Liver (tissue), 9 donors: ENCODE measurements around the gene PSTK. TPM values are rescaled to one million over a fixed set of nuclear protein-coding genes. Genes with fewer than 3 reads are reported as not detected.

Experiments
- DNase-seq: peaks from one replicate; pipeline ENCODE4 v3.0.0-alpha.2; 2017; ENCODE audit warnings: low spot score
- H3K27ac ChIP-seq, 2 donors: one replicate each; pipeline ENCODE4 v1.7.0; 2013; ENCODE audit warnings: inconsistent platforms in 2 of 2, low read length in 2 of 2, control low read depth in 1 of 2, low read depth in 1 of 2, mild to moderate bottlenecking in 1 of 2
- H3K27me3 ChIP-seq, 4 donors: one replicate each; pipeline versions ENCODE4 v1.6.1 to v1.7.0; 2013; ENCODE audit warnings: low read length in 3 of 4, inconsistent platforms in 1 of 4, mild to moderate bottlenecking in 1 of 4, moderate library complexity in 1 of 4; ENCODE audit not compliant: control insufficient read depth in 4 of 4, insufficient read depth in 4 of 4
- H3K36me3 ChIP-seq, 4 donors: one replicate each; pipeline versions ENCODE4 v1.6.1 to v1.7.0; 2013; ENCODE audit warnings: low read length in 3 of 4, mild to moderate bottlenecking in 3 of 4, low read depth in 1 of 4, moderate library complexity in 1 of 4; ENCODE audit not compliant: control insufficient read depth in 4 of 4, insufficient read depth in 3 of 4
- H3K4me1 ChIP-seq, 4 donors: one replicate each; pipeline versions ENCODE4 v1.6.1 to v1.7.0; 2013; ENCODE audit warnings: low read length in 3 of 4, mild to moderate bottlenecking in 3 of 4, moderate library complexity in 1 of 4; ENCODE audit not compliant: control insufficient read depth in 4 of 4, insufficient read depth in 4 of 4
- H3K4me3 ChIP-seq, 3 donors: one replicate each; pipeline versions ENCODE4 v1.6.1 to v1.7.0; 2013; ENCODE audit warnings: low read length in 3 of 3, control low read depth in 1 of 3, low read depth in 1 of 3, mild to moderate bottlenecking in 1 of 3
- H3K9ac ChIP-seq, 2 donors: one replicate each; pipeline ENCODE4 v1.7.0; 2013; ENCODE audit warnings: low read length in 2 of 2, mild to moderate bottlenecking in 2 of 2, moderate library complexity in 2 of 2, control low read depth in 1 of 2, low read depth in 1 of 2
- H3K9me3 ChIP-seq, 4 donors: one replicate each; pipeline versions ENCODE4 v1.6.1 to v1.7.0; 2013; ENCODE audit warnings: low read length in 3 of 4; ENCODE audit not compliant: control insufficient read depth in 4 of 4
- EGR1 ChIP-seq, 2 donors: IDR thresholded peaks; 2 replicates each; pipeline ENCODE4 v1.6.1; 2016 to 2018; ENCODE audit warnings: antibody characterized with exemption in 2 of 2, low read depth in 2 of 2
- FOXA1 ChIP-seq: IDR thresholded peaks from 2 replicates; pipeline ENCODE4 v1.6.1; 2016; ENCODE audit warnings: antibody characterized with exemption
- FOXA2 ChIP-seq: IDR thresholded peaks from 2 replicates; pipeline ENCODE4 v1.6.1; 2016; ENCODE audit warnings: antibody characterized with exemption
- HNF4A ChIP-seq, 2 donors: conservative IDR thresholded peaks; 2 replicates each; pipeline ENCODE4 v1.6.1; 2016; ENCODE audit warnings: antibody characterized with exemption in 2 of 2, mild to moderate bottlenecking in 2 of 2
- HNF4G ChIP-seq: IDR thresholded peaks from 2 replicates; pipeline ENCODE4 v1.6.1; 2016; ENCODE audit warnings: antibody characterized with exemption
- NR2F2 ChIP-seq: IDR thresholded peaks from 2 replicates; pipeline ENCODE4 v1.6.1; 2016; ENCODE audit warnings: antibody characterized with exemption
- RAD21 ChIP-seq, 2 donors: IDR thresholded peaks; 2 replicates each; pipeline ENCODE4 v1.6.1; 2016; ENCODE audit warnings: antibody characterized with exemption in 2 of 2, mild to moderate bottlenecking in 2 of 2
- RXRA ChIP-seq, 2 donors: IDR thresholded peaks; 2 replicates each; pipeline ENCODE4 v1.6.1; 2017 to 2018; ENCODE audit warnings: antibody characterized with exemption in 2 of 2, mild to moderate bottlenecking in 1 of 2
- TAF1 ChIP-seq: conservative IDR thresholded peaks from 2 replicates; pipeline ENCODE4 v1.6.1; 2016; ENCODE audit warnings: antibody characterized with exemption, mild to moderate bottlenecking
- WGBS: extraction: QIAGEN DNeasy Blood & Tissue Kit; methylation state at CpG from one replicate; pipeline ENCODE4 v1.1.7; 2013; 5-methylcytosine and 5-hydroxymethylcytosine counted together
- polyA plus RNA-seq, 2 donors: library from polyadenylated mRNA; stranded (reverse) in 1 of 2; unstranded in 1 of 2; fragments of 200-250 nt in 1 of 2; fragments of >200 nt in 1 of 2; fragmentation: Nextera tagmentation in 1 of 2; extraction: Ambion mirVana in 1 of 2; gene quantifications; one replicate each; pipeline versions ENCODE4 v1.2.1 to v1.2.3, GENCODE V29; 2013 to 2015
- total RNA-seq, 2 donors: library from RNA; depleted of rRNA; stranded (reverse); fragments of >200 nt; gene quantifications; one replicate each; pipeline ENCODE4 v1.2.3, GENCODE V29; 2014
- TF ChIP-seq, protein P1 (sequence below): IDR thresholded peaks from 2 replicates; pipeline ENCODE4 v1.6.1; 2016; ENCODE audit warnings: antibody characterized with exemption
- TF ChIP-seq, protein P2 (sequence below): fragments of 150-350 bp; IDR thresholded peaks from 2 replicates; pipeline ENCODE4 v1.5.1; 2017; ENCODE audit warnings: improper control_type of control experiment, low read depth, low read length; ENCODE audit not compliant: missing input control
- TF ChIP-seq, protein P3 (sequence below): IDR thresholded peaks from 2 replicates; pipeline ENCODE4 v1.6.1; 2016; ENCODE audit warnings: antibody characterized with exemption
- TF ChIP-seq, protein P4 (sequence below): IDR thresholded peaks from 2 replicates; pipeline ENCODE4 v1.6.1; 2016; ENCODE audit warnings: antibody characterized with exemption, mild to moderate bottlenecking
- donor health status: healthy.
- donor health status: healthy.
- donor health status: healthy.
- donor health status: healthy.
- donor health status: healthy.

PSTK gene
- total and polyA plus RNA-seq, 4 donors = 2.3 to 5.1 (median 3.5) TPM

DNA sequence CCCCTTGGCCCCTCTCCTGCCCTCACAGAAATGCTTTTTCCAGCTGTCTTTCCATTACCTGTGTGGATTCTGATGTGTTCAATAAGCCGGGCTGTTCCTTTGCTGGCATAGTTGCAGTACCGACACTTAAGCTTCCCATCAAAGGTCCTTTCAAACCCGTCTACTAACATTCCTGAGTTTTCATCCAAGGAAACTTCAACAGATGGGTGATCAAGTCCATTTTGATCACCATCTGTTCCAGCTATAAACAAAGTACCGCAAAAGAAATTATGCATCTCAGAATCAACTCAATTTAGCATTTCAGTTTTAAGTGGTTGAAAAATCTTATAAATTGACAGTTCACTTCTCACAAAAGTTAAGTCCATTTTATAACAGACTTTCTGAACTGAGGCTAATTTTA, 15.7 kb downstream of the PSTK start:
- Histone ChIP-seq H3K27ac (no peak overlapping the region), H3K4me3 (no peak overlapping the region), H3K9ac (no peak overlapping the region), H3K4me1 (peaks cover 4 to 26% (median 20%) of the 10 kb centered on the region in 4 donors), H3K27me3 (no peaks in the 10 kb centered on the region), H3K9me3 (no peaks in the 10 kb centered on the region), H3K36me3 (peaks cover 4 to 36% (median 26%) of the 10 kb centered on the region in 4 donors)
- TF ChIP-seq, protein P1, sequence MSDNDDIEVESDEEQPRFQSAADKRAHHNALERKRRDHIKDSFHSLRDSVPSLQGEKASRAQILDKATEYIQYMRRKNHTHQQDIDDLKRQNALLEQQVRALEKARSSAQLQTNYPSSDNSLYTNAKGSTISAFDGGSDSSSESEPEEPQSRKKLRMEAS = no peak
- TF ChIP-seq NR2F2 (no peak), RAD21 (IDR thresholded peaks at IDR 0.05) (no peak), TAF1 (no peak), FOXA1 (no peak), HNF4A (conservative IDR thresholded peaks at IDR 0.05) (no peak), FOXA2 (no peak), EGR1 (IDR thresholded peaks at IDR 0.05; ENCODE audit: low read depth in 2 of 2) (no peak), RXRA (IDR thresholded peaks at IDR 0.05) (no peak)
- TF ChIP-seq, protein P2, sequence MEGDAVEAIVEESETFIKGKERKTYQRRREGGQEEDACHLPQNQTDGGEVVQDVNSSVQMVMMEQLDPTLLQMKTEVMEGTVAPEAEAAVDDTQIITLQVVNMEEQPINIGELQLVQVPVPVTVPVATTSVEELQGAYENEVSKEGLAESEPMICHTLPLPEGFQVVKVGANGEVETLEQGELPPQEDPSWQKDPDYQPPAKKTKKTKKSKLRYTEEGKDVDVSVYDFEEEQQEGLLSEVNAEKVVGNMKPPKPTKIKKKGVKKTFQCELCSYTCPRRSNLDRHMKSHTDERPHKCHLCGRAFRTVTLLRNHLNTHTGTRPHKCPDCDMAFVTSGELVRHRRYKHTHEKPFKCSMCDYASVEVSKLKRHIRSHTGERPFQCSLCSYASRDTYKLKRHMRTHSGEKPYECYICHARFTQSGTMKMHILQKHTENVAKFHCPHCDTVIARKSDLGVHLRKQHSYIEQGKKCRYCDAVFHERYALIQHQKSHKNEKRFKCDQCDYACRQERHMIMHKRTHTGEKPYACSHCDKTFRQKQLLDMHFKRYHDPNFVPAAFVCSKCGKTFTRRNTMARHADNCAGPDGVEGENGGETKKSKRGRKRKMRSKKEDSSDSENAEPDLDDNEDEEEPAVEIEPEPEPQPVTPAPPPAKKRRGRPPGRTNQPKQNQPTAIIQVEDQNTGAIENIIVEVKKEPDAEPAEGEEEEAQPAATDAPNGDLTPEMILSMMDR = no peak
- TF ChIP-seq, protein P3, sequence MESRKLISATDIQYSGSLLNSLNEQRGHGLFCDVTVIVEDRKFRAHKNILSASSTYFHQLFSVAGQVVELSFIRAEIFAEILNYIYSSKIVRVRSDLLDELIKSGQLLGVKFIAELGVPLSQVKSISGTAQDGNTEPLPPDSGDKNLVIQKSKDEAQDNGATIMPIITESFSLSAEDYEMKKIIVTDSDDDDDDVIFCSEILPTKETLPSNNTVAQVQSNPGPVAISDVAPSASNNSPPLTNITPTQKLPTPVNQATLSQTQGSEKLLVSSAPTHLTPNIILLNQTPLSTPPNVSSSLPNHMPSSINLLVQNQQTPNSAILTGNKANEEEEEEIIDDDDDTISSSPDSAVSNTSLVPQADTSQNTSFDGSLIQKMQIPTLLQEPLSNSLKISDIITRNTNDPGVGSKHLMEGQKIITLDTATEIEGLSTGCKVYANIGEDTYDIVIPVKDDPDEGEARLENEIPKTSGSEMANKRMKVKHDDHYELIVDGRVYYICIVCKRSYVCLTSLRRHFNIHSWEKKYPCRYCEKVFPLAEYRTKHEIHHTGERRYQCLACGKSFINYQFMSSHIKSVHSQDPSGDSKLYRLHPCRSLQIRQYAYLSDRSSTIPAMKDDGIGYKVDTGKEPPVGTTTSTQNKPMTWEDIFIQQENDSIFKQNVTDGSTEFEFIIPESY = no peak
- WGBS = 96% methylated on average over 4 of the region's 4 CpGs
- no peak for DNase-seq

DNA sequence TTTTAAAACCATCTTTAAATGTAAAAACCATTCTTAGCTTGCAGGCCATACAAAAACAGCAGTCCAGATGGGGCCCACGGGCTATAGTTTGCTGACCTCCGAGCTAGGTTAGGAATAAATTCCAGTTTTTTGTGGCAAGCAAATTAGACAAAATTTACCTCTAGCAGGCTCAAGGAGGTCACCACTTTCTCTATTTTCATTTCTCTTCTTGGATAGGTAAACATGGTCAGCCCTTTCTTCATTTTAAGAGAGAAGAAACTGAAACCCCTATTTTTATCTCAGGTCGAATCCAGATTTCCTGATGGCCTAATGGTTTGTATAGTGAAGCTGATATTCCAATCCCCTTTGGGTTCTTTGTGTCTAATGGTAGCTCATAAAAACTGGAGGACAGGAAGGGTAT, 17.7 kb downstream of the PSTK start:
- peaks cover 6 to 26% (median 20%) of the 10 kb centered on the region in 4 donors for H3K4me1 ChIP-seq

More for the DNA sequence above, 17.7 kb downstream of the PSTK start:
- no peak for DNase-seq
- H3K9ac ChIP-seq = no peak overlapping the region
- H3K27me3 ChIP-seq = no peaks in the 10 kb centered on the region
- H3K36me3 ChIP-seq = peaks cover 4 to 28% (median 23%) of the 10 kb centered on the region in 4 donors
- H3K27ac ChIP-seq = no peak overlapping the region
- H3K9me3 ChIP-seq = no peaks in the 10 kb centered on the region
- WGBS = 87% methylated on average over 3 of the region's 3 CpGs
- H3K4me3 ChIP-seq = no peak overlapping the region
- TF ChIP-seq EGR1 (IDR thresholded peaks at IDR 0.05; ENCODE audit: low read depth in 2 of 2) (no peak), HNF4G (no peak), FOXA2 (no peak)
- TF ChIP-seq, protein P2 = no peak
- TF ChIP-seq, protein P4, sequence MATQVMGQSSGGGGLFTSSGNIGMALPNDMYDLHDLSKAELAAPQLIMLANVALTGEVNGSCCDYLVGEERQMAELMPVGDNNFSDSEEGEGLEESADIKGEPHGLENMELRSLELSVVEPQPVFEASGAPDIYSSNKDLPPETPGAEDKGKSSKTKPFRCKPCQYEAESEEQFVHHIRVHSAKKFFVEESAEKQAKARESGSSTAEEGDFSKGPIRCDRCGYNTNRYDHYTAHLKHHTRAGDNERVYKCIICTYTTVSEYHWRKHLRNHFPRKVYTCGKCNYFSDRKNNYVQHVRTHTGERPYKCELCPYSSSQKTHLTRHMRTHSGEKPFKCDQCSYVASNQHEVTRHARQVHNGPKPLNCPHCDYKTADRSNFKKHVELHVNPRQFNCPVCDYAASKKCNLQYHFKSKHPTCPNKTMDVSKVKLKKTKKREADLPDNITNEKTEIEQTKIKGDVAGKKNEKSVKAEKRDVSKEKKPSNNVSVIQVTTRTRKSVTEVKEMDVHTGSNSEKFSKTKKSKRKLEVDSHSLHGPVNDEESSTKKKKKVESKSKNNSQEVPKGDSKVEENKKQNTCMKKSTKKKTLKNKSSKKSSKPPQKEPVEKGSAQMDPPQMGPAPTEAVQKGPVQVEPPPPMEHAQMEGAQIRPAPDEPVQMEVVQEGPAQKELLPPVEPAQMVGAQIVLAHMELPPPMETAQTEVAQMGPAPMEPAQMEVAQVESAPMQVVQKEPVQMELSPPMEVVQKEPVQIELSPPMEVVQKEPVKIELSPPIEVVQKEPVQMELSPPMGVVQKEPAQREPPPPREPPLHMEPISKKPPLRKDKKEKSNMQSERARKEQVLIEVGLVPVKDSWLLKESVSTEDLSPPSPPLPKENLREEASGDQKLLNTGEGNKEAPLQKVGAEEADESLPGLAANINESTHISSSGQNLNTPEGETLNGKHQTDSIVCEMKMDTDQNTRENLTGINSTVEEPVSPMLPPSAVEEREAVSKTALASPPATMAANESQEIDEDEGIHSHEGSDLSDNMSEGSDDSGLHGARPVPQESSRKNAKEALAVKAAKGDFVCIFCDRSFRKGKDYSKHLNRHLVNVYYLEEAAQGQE = no peak
